ENCODE data around the gene TULP4.
"Not testable (repeated sequence)": the region's sequence is repeated elsewhere in the genome, so short reads cannot be mapped to it uniquely, and the experiment has no call there.

Gene TULP4

DNA sequence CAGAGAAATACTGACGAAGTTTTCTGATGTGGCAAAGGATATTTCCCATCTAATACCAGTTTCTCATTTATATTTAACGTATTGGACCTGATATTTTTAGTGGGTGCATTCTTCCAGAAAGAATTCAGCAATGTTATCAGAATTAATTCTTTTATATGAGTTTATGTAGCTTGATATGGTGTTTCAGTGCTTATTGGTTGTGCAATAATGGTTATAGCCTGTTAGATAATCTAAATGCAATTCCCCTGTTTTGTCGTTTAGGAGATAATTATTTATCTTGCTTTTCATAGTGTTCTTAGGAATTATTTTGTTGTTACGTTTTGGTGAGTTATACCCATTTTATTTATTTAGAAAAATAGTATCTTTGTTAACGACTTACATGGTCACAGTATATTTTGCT is 196.2 kb downstream of the TULP4 start:
- DNase-seq: no peak

DNA sequence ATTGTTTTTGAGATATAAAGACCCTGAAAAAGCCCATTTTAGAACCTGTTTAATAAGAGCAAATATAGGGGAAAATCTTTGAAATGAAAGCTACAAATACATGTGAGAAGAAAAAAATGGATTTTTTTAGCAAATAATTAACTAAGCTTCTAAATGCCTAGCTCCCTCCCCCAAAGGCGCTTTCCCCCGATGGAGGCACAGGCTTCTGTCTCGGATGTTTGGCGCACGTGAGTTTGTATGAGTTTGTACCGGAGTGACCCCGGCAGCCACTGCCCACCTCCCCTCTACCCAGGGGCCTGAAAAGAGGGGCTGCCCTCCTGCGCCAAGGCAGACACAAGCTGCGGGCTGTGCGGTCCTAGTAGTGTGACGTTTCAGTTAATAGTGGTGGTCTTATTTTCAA is 197.2 kb downstream of the TULP4 start:
- DNase-seq: no peak

DNA sequence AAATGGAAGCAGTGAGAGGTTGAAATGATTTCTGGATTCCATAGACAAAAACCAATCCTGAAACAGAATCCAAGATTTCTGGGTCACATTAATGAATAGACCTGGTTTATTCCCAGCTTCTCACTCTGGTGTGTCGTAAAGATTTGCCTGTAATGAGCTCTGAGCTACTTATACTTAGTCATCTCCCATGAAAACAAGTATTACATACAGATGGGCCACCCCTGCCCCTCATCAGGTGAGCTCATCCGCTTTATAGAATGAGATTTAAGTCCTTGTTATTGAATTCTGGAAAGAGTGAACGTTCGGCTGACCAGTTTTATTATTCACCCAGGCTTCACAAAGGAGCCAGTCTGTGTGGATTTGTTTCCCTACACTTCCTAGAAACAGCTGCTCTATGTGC is 200.5 kb downstream of the TULP4 start:
- no peak for DNase-seq

DNA sequence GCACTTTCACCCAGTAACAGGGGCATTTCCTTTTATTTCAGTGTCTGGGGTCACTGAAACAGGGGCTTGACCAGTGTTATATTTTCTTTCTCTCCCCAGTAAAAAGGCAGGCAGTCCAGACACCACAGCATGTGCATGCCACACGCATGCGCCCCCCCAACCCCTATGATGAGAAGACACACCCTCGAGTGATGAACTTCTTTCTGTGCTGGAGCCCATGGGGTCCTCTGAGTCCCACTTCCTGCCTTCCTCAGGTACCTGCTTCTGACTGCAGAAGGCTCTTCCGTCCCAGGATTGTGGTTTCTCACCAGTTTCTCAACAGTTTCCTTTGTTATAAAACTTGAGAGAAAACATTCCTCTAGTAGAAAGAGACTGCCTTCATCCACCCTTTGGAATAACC is 201.9 kb downstream of the TULP4 start:
- DNase-seq: no peak

GRCh38 chr6:158514991-158515390 is 202.7 kb downstream of the TULP4 start:
- DNase-seq: no peak

GRCh38 chr6:158516098-158516497 is 203.8 kb downstream of the TULP4 start:
- DNase-seq: no peak

- DNase-seq: no peak
Measured at GRCh38 chr6:158517038-158517437, 204.8 kb downstream of the TULP4 start.

DNA sequence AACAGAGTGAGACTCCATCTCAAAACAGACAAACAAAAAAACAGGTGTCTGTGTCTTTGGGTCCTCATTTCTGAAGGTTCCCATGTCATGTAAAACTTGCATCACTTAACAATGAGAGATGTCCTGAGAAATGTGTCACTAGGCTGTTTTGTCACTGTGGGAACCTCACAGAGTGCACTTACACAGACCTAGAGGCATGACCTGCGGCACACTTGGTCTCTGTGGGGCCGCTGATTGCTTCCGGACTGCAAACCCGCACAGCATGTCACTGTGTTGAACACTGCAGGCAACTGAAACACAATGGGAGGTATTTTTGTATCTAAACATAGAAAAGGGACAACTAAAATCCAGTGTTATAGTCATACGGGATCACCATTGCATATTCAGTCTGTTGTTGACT is 205.3 kb downstream of the TULP4 start:
- no peak for DNase-seq

GRCh38 chr6:158518191-158519127 is 206.2 kb downstream of the TULP4 start:
- DNase-seq: peak in 3 of 6 experiments; percentile 25 to 45 (median 32)

- DNase-seq: no peak
Measured at GRCh38 chr6:158519300-158519699, 207.0 kb downstream of the TULP4 start.

DNA sequence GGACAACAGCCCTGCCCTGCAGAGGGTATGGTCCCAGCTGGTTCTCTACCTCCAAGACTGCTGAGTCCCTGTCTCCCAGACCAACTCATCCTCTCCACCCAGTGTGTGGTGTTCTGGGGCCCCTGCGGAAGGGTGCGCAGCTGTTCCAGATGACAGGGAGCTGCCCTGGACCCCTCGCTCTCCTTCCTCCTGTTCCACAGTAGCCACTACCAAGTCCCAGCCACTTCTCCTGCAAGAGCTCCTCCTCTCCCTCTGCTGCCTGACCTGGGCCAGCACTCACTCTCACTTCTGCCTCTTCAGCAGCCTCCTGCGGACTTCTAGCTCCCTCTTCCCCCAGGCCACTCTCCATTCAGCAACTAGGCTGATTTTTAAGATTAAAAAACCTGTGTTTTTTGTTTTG is 207.5 kb downstream of the TULP4 start:
- DNase-seq: no peak

DNA sequence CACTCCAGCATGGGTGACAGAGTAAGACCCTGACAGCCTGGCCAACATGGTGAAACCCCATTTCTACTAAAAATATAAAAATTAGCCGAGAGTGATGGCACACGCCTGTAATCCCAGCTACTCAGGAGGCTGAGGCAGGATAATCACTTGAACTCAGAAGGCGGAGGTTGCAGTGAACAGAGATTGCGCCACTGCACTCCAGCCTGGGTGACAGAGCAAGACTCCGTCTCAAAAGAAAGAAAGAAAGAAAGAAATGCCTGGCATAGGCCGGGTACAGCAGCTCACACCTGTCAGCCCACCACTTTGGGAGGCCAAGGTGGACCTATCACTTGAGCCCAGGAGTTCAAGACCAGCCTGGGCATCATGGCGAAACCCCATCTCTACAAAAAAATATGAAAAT is 208.7 kb downstream of the TULP4 start:
- DNase-seq: not testable (repeated sequence)

DNA sequence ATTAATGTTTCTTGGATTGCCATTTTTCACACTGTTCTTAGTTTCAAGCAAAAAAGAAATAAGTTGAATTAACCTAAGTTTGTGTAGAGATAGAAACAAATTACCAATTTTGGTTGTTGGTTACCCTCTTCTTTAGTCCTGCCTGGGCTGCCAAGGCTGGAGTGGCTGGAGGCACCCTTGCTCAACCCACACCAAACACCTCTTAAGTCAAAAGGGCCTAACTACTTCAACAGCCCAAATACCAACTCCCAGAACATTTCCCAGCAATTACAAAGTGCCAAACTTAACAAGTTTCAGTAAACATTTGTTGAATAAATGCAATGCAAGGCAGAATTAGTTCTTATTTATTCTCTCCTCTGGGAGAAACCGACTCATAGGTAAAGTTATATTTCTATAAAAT is 209.5 kb downstream of the TULP4 start:
- no peak for DNase-seq

GRCh38 chr6:158522616-158523015 is 210.4 kb downstream of the TULP4 start:
- no peak for DNase-seq

DNA sequence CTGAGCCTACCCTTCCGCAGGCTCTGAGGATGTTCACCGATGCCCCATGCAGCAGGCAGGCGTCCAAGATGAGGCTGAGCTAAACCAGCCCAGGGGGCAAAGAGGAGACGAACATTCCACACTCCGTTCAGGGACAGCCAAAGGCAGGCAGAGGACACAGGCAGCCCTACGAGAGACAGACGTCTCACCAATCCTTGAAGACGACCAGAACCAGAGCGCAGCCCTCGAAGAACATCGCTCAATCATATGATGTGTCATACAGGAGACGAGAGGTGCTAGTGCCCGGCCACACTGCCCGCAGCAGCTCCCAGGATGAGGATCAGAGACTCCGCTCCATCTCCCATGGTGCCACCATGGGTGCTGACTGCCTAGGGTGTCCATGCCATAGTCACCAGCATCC is 212.0 kb downstream of the TULP4 start:
- no peak for DNase-seq

DNA sequence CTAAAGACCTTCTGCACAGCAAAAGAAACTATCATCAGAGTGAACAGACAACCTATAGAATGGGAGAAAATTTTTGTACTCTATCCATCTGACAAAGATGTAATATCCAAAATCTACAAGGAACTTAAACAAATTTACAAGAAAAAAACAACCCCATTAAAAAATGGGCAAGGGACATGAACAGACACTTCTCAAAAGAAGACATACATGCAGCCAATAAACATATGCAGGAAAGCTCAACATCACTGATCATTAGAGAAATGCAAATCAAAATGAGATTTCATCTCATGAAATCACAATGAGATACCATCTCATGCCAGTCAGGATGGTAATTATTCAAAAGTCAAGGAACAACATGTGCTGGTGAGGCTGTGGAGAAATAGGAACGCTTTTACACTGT is 215.6 kb downstream of the TULP4 start:
- DNase-seq: not testable (repeated sequence)

DNA sequence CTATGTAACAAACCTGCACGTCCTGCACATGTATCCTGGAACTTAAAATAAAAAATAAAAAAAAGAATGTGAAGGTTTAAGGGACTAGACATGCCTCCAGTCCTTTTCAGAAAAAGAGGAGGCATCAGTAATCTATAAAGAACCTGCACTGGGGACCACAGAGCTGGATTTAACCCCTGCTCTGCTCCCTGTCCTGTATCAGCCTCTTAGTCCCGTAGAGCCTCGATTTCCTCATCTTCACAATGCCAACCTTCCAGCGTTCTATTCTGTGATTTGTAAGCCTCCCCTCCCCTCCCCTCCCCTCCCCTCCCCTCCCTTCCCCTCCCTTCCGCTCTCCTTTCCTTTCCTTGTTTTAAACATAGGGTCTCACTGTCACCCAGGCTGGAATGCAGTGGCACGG is 216.6 kb downstream of the TULP4 start:
- no peak for DNase-seq

GRCh38 chr6:158529629-158530028 is 217.4 kb downstream of the TULP4 start:
- no peak for DNase-seq

DNA sequence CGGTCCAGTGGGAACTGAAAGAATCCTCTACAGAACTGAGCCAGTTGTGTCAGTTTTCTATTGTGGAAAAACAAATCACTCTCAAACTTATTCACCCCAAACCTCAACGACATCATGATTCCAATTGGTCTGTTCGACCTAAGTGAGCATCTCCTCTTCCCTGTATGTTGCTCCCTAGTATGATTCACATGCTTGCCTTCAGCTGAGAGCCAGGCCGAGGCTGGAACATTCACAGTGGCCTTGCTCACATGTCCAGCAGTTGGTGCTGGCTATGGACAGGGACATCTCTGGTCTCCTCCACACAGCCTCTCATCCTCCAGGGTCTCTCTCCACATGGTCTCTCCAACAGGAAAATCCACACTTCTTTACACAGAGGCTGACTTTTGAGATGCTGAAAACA is 219.3 kb downstream of the TULP4 start:
- no peak for DNase-seq

DNA sequence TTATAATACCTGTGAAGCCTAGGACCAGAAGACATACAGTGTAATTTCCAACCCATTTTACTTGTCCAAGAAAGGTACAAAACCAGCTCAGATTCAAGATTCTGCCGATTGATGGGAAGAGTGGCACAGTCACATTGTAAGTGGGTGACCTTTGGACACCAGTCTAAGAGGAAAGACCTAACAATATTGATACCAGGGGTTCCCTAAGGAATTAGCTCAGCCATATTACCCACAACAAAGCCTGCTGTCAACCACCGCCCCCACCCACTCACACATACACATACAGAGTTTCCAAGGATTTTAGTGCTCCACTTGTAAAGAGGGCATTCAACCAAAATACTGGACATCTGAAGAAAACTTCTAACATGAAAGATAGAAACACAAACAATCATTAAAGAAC is 219.7 kb downstream of the TULP4 start:
- DNase-seq: no peak

DNA sequence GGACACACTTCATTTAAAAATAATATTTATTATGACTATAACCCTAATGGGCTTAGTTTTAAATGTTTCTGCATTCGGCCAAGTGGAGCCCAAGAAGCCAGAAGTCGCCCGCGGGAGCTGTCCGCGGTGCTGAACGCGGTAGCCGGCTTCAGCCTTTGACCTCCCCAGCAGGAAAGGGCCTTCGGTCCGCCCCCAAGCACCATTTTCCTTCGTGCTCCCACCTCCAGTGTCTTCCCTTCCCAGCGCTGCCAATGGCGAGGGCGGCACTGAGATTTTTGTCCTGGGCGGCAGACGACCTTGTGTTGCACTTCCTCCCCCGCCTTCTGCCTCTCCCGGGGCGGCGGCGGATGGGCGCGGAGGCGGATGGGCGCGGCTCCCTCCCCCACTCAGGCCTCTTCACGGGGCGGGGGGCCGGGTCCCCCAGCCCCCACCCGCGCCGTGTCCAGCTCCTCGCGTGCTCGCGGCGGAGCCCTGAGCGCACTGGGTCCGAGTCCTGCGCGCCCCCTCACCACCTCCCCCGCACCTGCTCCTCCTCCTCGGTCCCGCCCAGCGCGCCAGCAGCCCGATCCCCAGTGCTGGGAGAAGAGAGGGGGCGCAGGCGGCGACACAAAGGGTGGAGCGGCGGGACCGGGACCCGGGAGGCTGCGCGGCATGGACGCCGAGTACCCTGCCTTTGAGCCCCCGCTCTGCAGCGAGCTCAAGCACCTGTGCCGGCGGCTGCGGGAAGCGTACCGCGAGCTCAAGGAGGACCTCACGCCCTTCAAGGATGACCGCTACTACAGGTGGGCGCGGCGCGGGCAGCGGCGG is 224.0 kb downstream of the TULP4 start:
- peak; percentile 26 to 77 (median 56) for DNase-seq

DNA sequence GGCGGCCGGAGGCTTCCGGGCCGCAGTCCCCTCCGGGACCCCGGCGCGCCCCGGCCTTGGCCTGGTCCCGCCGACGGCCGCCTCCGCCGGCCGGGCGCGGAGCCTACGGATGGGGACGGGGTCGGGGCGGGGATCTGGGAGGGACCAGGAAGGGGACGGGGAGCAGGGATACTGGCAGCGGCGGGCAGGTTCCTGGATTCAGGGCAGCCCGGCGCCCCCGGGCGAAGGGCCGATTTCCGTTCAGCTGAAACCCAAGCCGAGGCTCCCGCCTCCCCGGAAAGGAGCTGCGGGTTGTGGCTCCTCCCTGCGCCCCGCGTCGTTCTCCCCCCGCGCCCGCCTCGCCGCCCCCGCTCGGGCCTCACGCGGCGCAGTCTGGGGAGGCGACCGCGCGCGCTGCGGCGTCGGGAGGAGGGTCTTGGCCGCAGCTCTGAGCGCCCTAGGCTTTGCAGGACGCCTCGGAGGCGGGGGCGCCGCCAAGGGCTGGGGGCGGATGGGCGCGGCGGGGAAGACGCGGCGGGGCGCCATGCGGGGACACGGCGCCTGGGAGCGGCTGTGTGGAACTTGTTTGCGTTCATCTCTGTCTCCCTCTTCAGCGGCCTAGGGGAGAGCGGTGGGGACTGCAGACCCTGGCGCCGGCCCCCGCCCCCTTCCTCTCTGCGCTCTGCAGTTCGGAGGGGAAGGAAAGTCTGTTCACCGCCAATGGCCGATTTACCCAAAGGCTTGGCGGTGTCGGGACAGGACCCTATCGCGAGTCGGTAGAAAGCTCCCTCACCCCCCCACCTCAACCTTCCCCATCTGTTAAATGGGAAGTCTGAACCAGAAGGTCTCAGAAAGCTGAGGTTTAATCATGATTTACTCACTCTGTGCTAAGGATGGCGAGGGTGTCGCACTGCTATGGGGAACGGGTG is 224.9 kb downstream of the TULP4 start:
- peak in 2 of 6 experiments; percentile 19 to 34 for DNase-seq

GRCh38 chr6:158538741-158539140 is 226.5 kb downstream of the TULP4 start:
- no peak for DNase-seq

Data from stimulated activated naive CD4-positive, alpha-beta T cell (primary cell).